Measurements from ENCODE around the gene C5orf24.
A peak's percentile ranks its signal among the peaks of the same experiment; 100 is the strongest.

The C5orf24 gene

DNA sequence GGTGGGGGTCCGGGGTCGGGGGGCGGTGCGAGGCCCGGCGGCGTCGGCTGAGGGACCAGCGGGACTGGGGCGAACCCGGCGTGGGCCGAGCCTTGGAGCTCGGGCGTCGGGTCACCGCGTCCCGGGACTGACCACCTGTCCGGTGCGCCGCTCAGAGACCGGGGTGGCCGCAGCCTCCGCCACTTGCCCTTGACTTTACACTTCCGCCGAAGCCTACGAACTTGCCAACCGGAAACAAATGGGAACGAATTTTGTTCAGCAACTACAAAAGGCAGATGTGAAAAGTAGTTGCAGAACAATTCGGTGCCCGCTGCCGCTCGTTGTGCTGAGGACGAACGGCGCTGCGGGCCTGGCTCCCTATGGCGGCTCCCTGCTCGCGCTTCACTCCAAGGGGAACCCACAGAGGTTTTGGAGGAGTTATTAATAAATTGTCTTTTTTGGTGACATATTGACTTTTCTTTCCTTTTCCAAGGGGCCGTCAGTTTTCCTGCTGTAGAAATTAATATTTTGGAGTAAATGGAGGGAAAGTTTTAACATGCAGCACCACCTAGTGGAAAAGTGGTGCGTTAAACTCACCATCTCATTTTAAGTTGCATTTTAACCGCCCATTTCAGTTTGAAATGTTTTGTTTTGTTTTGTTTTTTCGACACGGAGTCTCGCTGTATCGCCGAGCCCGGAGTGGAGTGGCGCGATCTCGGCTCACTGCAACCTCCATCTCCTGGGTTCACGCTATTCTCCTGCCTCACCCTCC is 59.7 kb downstream of the C5orf24 start:
- Histone ChIP-seq H3K9me3 (replicated peaks in 1 of 11) (no peaks in the 10 kb centered on the region), H3K27ac (peak overlapping the region; percentile 97 to 99 (median 98)), H4K20me1 (peaks cover 0 to 5% (median 0%) of the 10 kb centered on the region in 11 experiments; a peak in 2 of 22 replicates), H3K36me3 (peaks cover 4 to 36% (median 22%) of the 10 kb centered on the region in 11 experiments; a peak in 21 of 22 replicates), H3K9ac (peak overlapping the region; percentile 96 to 99 (median 98)), H3K4me1 (peaks cover 38 to 54% (median 47%) of the 10 kb centered on the region in 10 experiments), H3K4me2 (peak overlapping the region; percentile 62 to 90 (median 77)), H3K27me3 (no peaks in the 10 kb centered on the region), H3K4me3 (peak overlapping the region; percentile 68 to 89 (median 76))
- TF ChIP-seq Cebpa-rat (IDR thresholded peaks at IDR 0.05) = no peak

DNA sequence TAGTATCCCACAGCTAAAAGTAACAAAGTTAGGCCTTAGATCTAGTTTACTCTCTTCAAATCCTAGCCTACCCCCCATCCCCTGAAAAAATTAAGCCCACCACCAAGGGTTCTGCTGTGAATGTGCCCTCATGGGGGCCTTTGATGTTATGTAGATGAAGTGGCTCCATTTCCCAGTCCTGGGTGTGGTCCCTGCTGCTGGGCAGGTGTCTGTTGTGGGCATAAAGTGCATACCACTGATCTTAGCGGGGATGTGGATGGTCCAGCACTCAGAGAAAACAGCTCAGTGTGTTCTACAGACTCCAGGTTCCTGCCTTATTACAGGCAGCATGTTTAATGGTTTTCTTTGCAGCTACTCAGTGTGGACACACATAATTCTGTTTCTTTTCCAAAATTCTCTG is 61.0 kb downstream of the C5orf24 start:
- Histone ChIP-seq H3K4me1 (peaks cover 33 to 47% (median 40%) of the 10 kb centered on the region in 10 experiments), H3K36me3 (peaks cover 0 to 44% (median 32%) of the 10 kb centered on the region in 11 experiments), H4K20me1 (peaks cover 0 to 9% (median 0%) of the 10 kb centered on the region in 11 experiments; a peak in 3 of 22 replicates), H3K9ac (peak overlapping the region in 9 of 11 experiments; percentile 96 to 99 (median 98); a peak in 15 of 22 replicates), H3K4me3 (0 out of 20 replicates have a peak overlapping the region, but pooled peaks of 1 of the 10 experiments have one; percentile 76), H3K27me3 (no peaks in the 10 kb centered on the region), H3K9me3 (replicated peaks in 1 of 11) (no peaks in the 10 kb centered on the region), H3K4me2 (peak overlapping the region in 10 of 11 experiments; percentile 62 to 83 (median 77); a peak in 18 of 22 replicates), H3K27ac (peak overlapping the region in 9 of 11 experiments; percentile 97 to 99 (median 98); a peak in 10 of 22 replicates)
- no peak for TF ChIP-seq Cebpa-rat (IDR thresholded peaks at IDR 0.05)

Measured in BLaER1 treated with 17β-estradiol and CSF1 and Interleukin-3, amounts not matched to agents 10 nM and 100 nM (cell line).